ENCODE data around the gene BDKRB1. TPM values are rescaled to one million over a fixed set of nuclear protein-coding genes. Genes with fewer than 3 reads are reported as not detected.

The BDKRB1 gene
- total and polyA plus RNA-seq, 10 of the 15 experiments (the other 5 are each of a cell fraction or from before 2014, with no cell fraction given), result 0.21 TPM; not detected in 9

DNA sequence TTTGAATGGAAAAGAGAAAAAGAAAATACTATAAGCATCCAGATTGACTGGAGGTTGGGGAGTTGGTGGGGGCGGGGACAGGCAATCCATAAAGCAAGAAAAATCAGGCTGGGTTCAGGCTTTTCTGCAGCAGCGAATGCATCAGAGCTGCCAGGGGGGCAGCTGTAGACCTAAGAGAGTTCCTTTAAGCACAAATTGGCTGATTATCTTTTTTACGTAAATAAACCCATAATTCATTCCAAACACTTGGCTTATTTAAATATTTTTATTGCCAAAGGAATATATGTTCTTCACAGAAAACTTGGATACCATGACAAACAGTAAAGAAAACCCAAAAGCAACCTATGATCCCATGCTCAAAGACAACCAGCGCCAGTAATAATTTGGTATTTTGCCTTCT is 41.2 kb upstream of the BDKRB1 start:
- no peak for ATAC-seq
- Histone ChIP-seq H3K36me3 (ENCODE audit: control insufficient read depth in 2 of 2, insufficient read depth in 2 of 2, low read length in 1 of 2) (no peaks in the 10 kb centered on the region), H3K79me2 (ENCODE audit: control insufficient read depth, insufficient read depth, low read length) (no peaks in the 10 kb centered on the region), H3K4me2 (ENCODE audit: control insufficient read depth, insufficient read depth) (no peak overlapping the region), H3K4me3 (no peak overlapping the region), H2AFZ (ENCODE audit: control insufficient read depth, low read depth, low read length) (no peak overlapping the region), H4K20me1 (ENCODE audit: control insufficient read depth, insufficient read depth) (no peaks in the 10 kb centered on the region), H3K4me1 (ENCODE audit: control insufficient read depth, insufficient read depth, low read length) (no peaks in the 10 kb centered on the region; the same call in 1 of the 2 replicates), H3K27me3 (replicated peaks in 1 of 2; ENCODE audit: control insufficient read depth in 2 of 2, insufficient read depth in 2 of 2, low read length in 1 of 2) (peaks cover 2 to 3% of the 10 kb centered on the region in 2 experiments; a peak in 2 of 4 replicates), H3K27ac (ENCODE audit: control insufficient read depth, insufficient read depth) (no peak overlapping the region), H3K9ac (ENCODE audit: control insufficient read depth, insufficient read depth, low read length) (no peak overlapping the region), H3K9me3 (replicated peaks; ENCODE audit: control insufficient read depth, insufficient read depth, low read length) (peaks cover 2% of the 10 kb centered on the region; the same call in 1 of the 3 replicates)
- ChIA-PET POLR2A (no interaction called here), RAD21 (ENCODE audit: unreplicated experiment) (interaction anchor here (0.8 kb wide), 1 partner anchor 59 kb away, joined by 3 read pairs; no protein-coding TSS in a partner anchor), SMC1A (ENCODE audit: uncharacterized antibody, unreplicated experiment) (no interaction called here), CTCF (no interaction called here)
- WGBS (ENCODE audit: insufficient coverage, insufficient replicate concordance, low lambda C conversion rate, missing lambda C conversion rate), result 51% methylated on average over 4 of the region's 4 CpGs
- no peak for DNase-seq (ENCODE audit: low read depth, low spot score)
- intact Hi-C loops (cut with micrococcal nuclease; ENCODE audit: unreplicated experiment) (no loop called here), in situ Hi-C loops (cut with MboI) (no loop called here)
- BruUV-seq (replicated peaks), result no TSS peak
- TF ChIP-seq ZBED1 (IDR thresholded peaks at IDR 0.05; ENCODE audit: borderline replicate concordance) (no peak), CBX5 (IDR thresholded peaks at IDR 0.05; ENCODE audit: low read depth) (no peak), SPI1 (IDR thresholded peaks at IDR 0.05; ENCODE audit: borderline replicate concordance, insufficient read depth, low read depth, low read length) (no peak), PKNOX1 (IDR thresholded peaks at IDR 0.05) (no peak), TCF3 (IDR thresholded peaks at IDR 0.05; ENCODE audit: borderline replicate concordance, insufficient read depth, low read depth, low read length) (no peak), SIX5 (IDR thresholded peaks at IDR 0.05; ENCODE audit: low read depth, low read length, severe bottlenecking) (no peak), EED (IDR thresholded peaks at IDR 0.05; ENCODE audit: low read depth) (no peak), ZNF687 (IDR thresholded peaks at IDR 0.05) (no peak), NBN (IDR thresholded peaks at IDR 0.05) (no peak), ZNF24 (IDR thresholded peaks at IDR 0.05) (no peak), SIN3A (IDR thresholded peaks at IDR 0.05; ENCODE audit: low read depth, low read length) (no peak), MEF2B (IDR thresholded peaks at IDR 0.05; ENCODE audit: partially characterized antibody, poor library complexity, severe bottlenecking) (no peak), PRDM15 (CRISPR knock-in tag; IDR thresholded peaks at IDR 0.05) (no peak), MXI1 (IDR thresholded peaks at IDR 0.05; ENCODE audit: low read depth, low read length) (no peak)
- FAIRE-seq, result no peak
